ENCODE data around the gene LRFN3.
"Not testable (repeated sequence)": the region's sequence is repeated elsewhere in the genome, so short reads cannot be mapped to it uniquely, and the experiment has no call there.

Gene LRFN3

DNA sequence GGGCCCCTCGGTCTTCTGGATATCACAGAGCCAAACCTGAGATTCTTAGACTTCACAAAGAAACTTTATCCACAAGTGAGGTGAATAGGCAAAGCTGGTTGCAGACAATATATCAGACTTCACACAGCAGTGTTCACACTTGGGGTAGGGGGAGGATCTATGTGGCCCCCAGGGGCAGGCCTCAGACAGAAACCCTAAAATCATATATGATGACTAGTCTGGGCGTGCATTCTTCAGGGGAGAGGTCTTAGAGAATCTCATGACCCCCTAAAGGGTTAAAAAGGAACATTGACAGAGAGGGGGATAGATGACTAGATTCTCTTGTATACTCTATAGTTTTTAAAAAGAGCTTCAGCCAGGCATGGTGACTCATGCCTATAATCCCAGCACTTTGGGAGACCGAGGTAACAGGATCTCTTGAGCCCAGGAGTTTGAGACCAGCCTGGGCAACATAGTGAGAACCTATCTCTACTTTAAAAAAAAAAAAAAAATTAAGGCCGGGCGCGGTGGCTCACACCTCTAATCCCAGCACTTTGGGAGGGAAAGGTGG lies 30.9 kb upstream of the LRFN3 start:
- no peak for DNase-seq

DNA sequence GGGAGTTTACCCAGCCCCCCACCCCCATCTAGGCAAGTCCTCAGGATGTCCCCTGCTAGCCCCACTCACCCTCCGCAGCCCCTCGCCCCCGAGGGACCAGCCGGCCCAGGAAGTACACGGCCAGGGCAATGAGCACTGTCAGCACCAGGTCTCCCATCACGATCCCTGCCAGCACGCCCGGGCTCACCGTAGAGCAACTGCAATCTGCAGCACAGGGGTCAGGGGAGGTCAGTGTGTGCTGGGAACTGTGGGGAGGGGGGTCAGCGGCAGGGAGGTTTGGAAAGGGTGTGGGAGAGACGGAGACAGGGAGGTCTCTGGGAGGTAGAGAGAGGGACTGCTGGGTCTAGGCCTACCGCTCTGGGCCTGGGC lies 28.8 kb upstream of the LRFN3 start:
- DNase-seq: no peak

DNA sequence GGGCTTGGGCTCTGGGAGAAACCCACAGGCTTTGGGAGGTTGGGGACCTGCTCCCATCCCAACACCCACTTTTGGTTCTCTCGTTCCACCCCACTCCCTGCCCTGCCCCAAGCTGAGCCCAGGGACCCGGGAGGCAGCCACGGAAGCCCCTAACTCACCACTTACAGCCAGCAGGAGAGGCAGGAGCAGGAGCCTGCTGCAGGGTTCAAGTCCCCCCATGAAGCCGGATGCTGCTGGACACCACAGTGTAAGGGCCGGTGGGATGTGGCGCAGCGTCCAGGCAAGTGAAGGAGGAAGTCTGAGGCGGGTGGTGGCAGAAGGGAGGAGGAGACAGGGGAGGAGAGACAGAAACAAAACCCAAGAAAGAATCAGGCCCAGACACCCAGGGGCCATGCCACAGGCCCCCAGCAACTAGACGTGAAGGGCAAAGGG lies 28.1 kb upstream of the LRFN3 start, which contains the start of gene TYROBP:
Gene TYROBP, minus strand, starts transcription at position 286 of the 432 bp plus-strand sequence. Its CDS starts 67 bp downstream, at position 219.
- no peak for DNase-seq

DNA sequence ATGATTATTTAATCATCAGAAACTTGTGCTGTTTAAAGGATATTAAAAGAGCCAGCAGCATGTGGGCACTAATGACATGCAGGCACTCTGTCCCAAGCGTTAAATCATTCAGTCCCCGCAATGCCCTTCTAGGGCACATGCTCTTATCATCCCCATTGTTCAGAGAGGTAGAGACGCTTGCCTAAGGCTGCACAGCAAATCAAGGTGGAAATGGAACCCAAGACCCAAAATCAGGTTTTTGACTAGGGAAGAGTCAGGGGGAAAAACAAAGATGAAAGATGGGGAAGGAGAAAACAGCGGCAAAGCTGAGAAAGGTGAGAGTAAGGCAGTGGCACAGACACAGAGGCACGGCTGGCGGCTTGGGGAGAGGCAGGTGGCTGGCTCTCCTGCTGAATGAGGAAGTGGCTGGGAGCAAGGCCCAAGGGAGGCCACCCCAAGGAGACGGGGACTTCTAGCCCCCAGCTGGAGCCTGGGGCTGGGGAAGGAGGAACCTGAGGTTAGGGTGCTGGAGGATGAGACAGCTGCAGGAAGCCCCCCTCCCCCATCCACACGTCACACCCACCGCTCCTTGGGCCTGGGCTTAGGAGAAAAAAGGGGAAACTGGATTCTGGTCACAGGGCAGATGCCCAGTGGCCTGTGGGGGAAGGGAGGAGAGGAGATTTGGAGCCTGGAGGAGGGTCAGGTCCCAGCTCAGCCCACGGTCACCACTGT lies 27.0 kb upstream of the LRFN3 start:
- no peak for DNase-seq

DNA sequence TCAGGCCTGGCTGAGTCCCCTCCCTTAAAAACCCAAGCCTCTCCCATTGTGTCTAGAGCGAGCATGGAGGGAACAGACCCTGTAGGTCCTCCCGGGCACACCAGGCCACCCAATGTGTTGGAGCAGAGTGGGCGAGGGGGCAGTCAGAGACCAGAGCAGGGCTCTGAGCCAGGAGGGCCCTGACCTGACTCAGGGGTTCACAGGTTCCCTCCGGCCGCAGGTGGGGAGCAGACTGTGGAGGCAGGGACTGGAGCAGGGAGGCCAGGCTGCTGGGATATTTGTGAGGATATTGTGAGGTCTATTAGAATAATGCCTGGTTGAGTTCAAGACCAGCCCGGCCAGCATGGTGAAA lies 26.5 kb upstream of the LRFN3 start:
- DNase-seq: no peak

DNA sequence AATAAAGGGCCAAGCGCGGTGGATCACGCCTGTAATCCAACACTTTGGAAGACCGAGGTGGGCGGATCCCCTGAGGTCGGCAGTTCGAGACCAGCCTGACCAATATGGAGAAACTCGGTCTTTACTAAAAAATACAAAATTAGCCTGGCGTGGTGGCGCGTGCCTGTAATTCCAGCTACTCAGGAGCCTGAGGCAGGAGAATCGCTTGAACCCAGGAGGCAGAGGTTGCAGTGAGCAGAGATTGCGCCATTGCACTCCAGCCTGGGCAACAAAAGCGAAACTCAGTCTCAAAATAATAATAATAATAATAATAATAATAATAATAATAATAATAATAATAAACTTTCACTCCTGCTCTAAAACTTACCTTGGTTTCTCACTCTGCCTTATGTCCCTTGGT lies 25.8 kb upstream of the LRFN3 start:
- not testable (repeated sequence) for DNase-seq

DNA sequence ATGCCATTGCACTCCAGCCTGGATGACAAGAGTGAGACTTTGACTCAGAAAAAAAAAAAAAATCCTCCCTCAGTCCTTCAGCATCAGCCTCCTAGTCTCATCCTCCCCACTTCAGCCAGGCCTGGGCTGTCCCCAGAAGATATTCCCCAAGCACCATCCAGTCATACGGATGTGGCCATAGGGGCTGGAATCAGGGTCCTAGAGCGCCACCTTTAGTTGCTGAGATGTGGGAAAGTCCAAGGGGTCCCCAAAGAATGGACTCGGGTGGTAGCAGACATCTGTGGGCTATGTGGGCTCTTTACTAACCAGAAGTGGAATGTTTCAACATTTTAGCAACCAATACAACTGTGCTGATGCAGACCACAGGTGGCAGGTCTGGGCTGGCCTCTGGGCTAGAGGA lies 25.0 kb upstream of the LRFN3 start:
- no peak for DNase-seq

DNA sequence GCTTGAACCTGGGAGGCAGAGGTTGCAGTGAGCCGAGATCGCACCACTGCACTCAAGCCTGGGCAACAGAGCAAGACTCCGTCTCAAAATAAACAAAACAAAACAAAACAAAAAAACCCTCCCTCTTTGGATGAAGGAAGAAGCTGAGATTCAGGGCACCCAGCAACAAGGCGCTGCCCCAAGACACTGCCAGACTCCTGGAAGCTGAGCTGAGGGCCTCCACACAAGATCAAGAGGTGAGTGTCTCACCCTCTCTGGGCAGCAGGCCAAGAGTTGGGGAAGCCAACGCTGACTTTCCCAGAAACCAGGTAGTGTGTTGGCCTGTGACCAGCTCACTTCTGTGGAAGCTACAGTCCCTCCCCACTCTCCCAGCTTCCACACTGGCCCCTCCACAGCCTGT lies 24.4 kb upstream of the LRFN3 start:
- no peak for DNase-seq

DNA sequence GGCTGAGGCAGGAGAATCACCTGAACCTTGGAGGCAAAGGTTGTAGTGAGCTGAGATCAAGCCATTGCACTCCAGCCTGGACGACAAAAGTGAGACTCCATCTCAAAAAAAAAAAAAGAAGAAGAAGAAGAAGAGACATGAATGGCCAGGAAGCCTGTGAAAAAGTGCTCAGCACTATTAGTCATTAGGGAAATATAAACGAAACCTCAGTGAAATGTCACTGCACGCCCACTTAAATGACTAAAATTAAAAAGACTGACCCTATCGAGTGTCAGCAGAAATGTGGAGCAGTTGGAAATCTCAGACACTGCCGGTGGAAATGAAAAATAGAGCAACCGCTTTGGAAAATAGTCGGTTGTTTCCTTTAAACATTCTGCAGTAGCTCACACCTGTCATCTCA lies 22.6 kb upstream of the LRFN3 start:
- no peak for DNase-seq

DNA sequence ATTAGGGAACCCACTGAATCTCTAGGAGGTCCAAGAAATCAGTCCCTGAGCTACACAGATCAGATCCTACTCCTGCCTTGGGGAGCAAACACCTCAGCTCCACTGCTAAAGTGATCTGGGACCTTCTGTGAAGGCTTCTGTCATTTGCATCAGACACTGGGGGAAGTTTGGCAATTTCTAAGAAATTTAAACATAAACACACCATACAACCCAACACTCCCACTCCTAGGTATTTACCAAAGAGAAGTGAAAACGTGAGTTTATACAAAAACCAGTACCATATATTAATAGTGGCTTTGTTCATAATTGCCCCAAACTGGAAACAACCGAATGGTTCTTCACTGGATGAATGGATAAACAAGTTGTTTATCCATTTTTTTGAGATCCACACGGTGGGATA lies 20.7 kb upstream of the LRFN3 start:
- no peak for DNase-seq

DNA sequence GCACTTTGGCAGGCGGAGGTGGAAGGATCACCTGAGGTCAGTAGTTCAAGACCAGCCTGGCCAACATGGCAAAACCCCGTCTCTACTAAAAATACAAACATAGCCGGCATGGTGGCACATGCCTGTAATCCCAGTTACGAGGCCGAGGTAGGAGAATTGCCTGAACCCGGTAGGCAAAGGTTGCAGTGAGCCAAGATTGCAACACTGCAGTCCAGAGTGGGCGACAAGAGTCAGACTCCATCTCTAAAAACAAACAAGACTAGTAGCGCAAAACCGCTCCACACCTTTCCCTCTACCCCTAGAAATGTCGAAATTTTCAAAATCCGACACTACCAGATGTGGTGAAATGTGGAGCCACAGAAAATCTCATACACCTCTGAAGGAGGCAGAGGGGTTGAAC lies 16.9 kb upstream of the LRFN3 start:
- DNase-seq: no peak

DNA sequence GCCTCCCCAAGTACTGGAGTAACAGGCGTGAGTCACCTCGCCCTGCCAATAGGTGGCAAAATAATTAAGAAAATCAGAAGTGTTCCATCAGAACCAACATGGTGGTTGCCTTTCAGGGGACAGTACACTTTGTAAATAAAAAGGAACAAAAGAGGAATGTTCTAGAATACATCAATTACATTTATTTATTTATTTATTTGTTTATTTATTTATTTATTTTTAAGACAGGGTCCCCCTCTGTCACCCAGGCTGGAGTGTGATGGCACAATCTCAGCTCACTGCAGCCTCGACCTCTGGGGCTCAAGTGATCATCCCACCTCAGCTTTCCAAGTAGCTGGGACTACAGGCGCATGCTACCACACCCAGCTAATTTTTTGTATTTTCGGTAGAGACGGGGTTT lies 15.2 kb upstream of the LRFN3 start:
- no peak for DNase-seq

DNA sequence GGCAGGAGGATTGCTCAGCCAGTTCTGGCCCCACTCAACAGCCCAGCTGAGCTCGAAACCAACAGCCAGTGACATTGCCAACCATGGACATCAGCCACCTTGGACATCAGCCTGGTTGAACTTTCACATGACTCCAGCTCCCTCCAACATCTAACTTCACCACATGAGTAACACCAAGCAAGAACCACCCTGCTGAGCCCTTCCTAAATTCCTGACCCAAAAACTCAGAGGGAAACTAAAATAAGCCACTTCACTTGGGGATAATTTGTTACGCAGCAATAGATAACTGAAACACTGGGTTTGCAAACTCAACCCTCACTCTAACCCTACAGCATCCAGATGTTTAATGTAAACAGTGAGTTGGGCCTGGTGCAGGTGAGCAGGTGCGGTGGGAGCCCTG lies 10.7 kb upstream of the LRFN3 start:
- no peak for DNase-seq

DNA sequence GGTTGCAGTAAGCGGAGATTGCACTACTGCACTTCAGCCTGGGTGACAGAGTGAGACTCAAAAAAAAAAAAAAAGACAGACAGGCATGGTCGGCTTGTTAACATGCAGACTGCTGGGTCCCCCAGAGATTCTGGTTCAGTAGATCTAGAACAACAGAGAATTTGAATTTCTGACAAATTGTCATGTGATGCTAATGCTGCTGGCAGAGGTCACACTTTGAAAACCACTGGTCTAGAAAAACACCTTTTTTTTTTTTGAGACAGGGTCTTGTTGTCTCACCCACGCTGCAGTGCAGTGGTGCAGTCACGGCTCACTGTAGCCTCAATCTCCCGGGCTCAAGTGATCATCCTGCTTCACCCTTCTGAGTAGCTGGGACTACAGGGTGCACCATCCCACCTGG lies 7.7 kb upstream of the LRFN3 start:
- DNase-seq: no peak

DNA sequence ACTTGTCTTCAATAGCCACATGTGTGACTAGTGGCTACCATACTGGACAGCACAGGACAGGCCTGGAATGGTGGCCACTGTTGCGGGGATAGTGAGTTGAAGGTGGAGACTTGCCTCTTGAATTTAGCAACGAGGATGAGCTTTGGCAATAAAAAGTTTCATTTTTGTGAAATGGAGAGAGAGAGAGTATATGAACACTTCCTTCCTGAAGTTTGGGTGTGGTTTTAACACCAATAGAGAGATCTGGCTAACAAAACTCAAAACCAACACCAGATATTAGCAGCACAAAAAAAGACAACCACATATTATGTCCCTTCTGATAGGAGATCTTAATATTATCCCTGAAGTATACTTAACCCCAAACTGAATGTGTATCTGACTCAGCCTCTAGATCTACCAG lies 6.3 kb upstream of the LRFN3 start:
- DNase-seq: no peak

DNA sequence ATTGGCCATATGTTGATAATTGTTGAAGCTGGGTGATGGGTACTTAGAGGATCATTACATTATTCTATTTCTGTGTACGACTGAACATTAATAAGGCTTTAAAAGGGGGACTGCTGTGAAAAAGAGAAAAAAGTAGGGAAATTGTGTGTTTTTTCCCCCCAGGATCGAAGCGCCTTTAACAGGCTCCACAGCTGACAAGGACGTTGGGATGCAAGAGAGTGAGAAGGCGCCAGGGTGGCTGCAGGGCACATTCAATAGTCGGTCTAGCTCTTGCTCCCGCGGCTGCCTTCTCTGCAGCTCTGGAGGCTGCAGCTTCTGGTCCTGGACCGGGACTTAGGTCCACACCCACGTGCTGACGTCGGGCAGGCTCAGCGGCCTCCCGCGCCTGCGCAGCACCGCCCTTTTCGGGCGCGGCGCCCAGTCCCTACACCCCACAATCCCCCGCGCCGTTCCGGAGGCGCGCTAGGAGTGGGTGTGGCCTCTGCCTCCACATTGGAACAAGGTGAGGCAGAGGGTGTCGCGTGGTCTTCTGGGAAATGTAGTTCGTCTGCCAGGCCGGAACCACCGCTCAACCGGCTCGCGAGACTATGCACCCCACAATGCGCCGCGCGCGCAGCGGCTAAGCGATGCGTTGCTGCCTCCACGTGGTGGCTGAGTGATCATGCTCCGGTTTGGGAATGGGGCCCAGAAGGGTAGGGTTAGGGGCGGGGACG lies 4.9 kb upstream of the LRFN3 start:
- peak; percentile 98 for DNase-seq

DNA sequence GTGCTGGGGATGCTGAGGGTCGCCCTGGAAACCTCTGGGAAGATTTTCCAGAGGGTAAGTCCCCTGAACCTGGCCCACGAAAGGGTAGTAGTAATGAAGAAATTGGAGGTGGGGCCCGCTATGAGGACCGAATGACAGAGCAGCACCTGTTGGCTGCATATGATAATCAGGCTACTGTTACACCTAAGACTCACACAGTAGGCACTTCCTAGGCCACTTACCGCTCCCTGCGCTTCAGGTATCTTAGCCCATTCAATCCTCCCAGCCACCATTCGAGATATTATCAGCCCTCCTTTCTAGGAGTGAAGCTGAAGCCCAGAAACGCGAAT lies 4.3 kb upstream of the LRFN3 start:
- no peak for DNase-seq

DNA sequence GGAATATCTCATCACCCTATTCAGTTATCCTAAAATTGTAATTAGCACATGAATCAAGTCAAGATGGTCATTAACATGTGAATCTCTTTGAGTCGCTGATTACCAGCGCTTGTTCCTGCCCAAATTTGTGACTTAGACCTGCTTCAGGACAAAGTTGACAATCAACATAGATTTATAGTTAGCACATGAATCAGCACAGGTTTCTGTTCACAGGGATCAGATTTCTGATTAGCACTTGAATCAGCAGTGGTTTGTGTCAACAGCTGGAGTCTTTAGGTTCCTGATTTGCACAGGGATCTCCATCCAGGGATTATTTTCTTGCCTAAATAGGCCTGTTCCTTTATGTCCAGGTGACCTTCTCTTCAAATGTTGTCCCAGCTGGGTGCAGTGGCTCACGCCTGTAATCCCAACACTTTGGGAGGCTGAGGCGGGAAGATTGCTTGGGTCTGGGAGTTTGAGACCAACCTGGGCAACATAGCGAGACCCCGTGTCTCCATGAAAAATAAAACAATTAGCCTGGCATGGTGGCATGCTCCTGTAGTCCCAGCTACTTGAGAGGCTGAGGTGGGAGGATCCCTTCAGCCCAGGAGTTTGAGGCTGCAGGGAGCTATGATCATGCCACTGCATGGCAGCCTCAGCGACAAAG lies 3.8 kb upstream of the LRFN3 start:
- no peak for DNase-seq

DNA sequence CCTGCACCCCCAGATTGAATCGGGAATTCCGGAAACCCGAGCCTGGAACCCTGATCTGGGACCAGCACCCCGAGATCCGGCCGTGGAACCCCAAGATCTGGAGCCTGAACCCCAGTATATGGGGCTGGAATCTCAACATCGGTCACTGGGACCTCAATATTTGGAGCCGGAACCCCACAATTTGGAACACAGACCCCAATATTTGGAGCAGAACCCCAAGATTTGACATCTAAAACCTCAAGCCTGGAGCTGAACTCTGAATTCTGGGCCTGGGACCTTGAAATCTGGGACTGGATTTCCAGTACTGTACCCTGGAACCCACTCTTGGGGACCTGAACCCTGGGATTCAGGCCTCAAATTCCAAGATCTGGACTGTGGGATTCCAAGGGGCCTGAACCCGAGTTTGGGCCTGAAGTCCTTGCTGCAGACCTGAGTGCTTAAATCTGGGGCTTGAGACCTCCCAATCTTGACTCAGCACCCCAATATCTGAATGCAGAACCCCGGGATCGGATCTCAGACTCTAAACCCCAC lies 629 bp downstream of the LRFN3 start:
- no peak for DNase-seq

DNA sequence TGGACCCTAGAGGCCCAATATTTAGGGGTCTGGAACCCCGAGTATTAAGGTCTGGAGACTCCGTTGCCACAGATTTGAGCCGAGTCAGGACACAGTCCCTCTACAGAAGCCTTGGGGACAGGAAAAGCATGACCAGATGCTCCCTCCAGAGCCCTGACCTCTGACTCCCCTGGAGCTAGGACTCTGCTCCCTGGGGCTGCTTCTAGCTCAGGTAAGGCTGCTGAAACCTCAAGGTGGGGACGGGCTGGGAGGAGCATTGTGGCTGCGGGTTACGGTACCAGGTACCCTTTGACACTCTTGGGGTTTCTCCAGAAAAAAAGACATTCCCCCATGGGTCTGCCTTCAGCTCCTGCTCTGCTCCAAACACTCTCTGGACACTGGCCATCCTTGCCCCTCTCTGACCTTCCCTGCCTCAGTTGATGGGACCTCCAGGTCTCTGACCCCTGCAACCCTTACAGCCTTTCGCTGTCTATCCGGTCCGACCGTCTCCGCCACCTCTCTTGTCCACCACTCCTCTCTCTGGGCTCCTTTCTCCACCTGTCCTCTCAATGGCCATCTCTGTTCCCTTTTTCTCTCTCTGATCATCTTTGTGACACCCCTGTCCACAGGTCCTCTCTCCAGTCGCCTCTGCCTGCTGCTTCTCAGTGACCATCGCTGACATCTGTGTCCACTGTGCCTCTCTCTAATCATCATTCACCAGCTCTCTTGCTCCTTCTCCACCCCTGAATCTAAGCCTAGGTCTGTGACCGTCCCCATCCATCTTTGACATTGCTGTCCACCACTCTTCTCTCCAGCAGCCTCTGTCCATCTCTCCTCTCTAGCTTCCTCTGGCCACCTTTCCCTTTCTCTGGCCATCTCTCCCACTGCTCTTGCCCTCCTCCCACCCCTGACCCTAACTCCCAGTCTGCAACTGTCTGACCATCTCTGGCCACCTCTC lies 1.4 kb downstream of the LRFN3 start:
- DNase-seq: no peak

DNA sequence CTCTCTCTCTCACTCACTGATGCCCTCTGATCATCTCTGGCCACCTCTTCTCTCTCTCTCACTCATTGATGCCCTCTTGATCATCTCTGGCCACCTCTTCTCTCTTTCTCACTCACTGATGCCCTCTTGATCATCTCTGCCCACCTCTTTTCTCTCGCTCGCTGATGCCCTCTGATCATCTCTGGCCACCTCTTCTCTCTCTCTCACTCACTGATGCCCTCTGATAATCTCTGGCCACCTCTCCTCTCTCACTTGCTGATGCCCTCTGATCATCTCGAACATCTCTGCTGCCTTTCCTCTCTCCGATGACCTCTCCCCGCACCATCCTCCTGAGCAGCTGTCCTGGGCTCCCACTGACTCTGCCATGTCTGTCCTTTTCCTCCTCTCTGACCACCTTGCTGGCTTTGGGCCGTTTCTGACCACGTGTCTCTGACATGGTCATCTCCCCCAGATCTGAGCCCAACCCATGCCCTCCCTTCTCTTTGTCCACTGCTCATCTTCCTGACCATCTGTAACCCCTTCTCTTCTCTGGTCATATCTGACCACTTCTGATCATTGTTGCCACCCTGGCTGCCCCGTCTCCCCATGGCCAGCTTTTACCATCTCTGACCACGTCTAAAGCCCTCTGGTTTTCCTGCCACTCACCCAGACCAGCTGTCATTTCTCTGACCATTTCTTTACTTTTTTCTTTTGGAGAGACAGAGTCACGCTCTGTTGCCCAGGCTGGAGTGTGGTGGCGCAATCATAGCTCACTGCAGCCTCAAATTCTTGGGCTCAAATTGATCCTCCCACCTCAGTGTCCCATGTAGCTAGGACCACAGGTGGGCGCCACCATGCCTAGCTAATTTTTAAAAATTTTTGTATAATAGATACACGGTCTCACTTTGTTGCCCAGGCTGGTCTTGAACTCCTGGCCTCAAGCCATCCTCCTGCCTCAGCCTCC lies 2.4 kb downstream of the LRFN3 start:
- DNase-seq: no peak
